Stromal cell of bone marrow (primary cell): ENCODE data around the gene ATIC.

Experiments used
- DNase-seq: peaks from one replicate; pipeline ENCODE4 v3.0.0-alpha.2; 2012; ENCODE audit warnings: low read depth

ATIC gene

GRCh38 chr2:215399067-215399716 lies 87.3 kb downstream of the ATIC start:
- no peak for DNase-seq
